Suprapubic skin (tissue), 4 donors: ENCODE results near the gene COL5A1.

Experiments used
- EP300 ChIP-seq: sonication (generic); formaldehyde crosslinking; IDR thresholded peaks from one replicate; pipeline ENCODE4 v1.6.1; 2017; ENCODE audit warnings: antibody characterized with exemption
- POLR2AphosphoS5 ChIP-seq, 3 donors: sonication (generic); formaldehyde crosslinking; IDR thresholded peaks; one replicate each; pipeline ENCODE4 v1.6.1; 2017; ENCODE audit warnings: antibody characterized with exemption in 3 of 3

- TF ChIP-seq POLR2AphosphoS5 (IDR thresholded peaks at IDR 0.05) (no peak), EP300 (no peak)
These were observed 151.0 kb downstream of the COL5A1 start for GRCh38 chr9:134792627-134793026.
